ENCODE data around the gene PTOV1. TPM values are rescaled to one million over a fixed set of nuclear protein-coding genes. Genes with fewer than 3 reads are reported as not detected.

Gene PTOV1
- total RNA-seq, 1 experiment from 2014 or later, result 114 TPM

GRCh38 chr19:49876422-49877019 lies 25.6 kb downstream of the PTOV1 start:
- intact Hi-C loops (cut with micrococcal nuclease; ENCODE audit: unreplicated experiment) (no loop called here), in situ Hi-C loops (cut with HindIII; ENCODE audit: low pct_unique_long_range_greater_than_20kb, low sequenced_read_pairs) (no loop called here)
- POLR2A ChIA-PET, result no interaction called here
- CTCF ChIA-PET, result no interaction called here
- Histone ChIP-seq H3K9me3 (ENCODE audit: control insufficient read depth, insufficient read depth, low read depth, low read length) (no peaks in the 10 kb centered on the region), H3K36me3 (ENCODE audit: control insufficient read depth, insufficient read depth, low read length) (peaks cover 5% of the 10 kb centered on the region; the same call in 1 of the 2 replicates), H3K4me3 (ENCODE audit: low read depth in 2 of 2, low read length in 2 of 2) (peak overlapping the region; percentile 89 to 93), H3K27ac (ENCODE audit: low read length) (peak overlapping the region; percentile 98), H3K27me3 (ENCODE audit: control insufficient read depth, insufficient read depth, low read length) (no peaks in the 10 kb centered on the region), H3K4me1 (ENCODE audit: control insufficient read depth, insufficient read depth, low read length) (peaks cover 21% of the 10 kb centered on the region)
- DNase-seq (ENCODE audit: low read depth, low spot score), result peak; percentile 83
- BruUV-seq (replicated peaks), result TSS peak; percentile 78
- TF ChIP-seq TCF7L2 (IDR thresholded peaks at IDR 0.05; ENCODE audit: low read depth, low read length), result no peak
- peak; percentile 68; the same call in 1 of the 2 replicates for TF ChIP-seq SIN3A (IDR thresholded peaks at IDR 0.05; ENCODE audit: borderline replicate concordance, insufficient read depth, low read depth, low read length)
- TF ChIP-seq REST (IDR thresholded peaks at IDR 0.05; ENCODE audit: insufficient read depth in 1 of 2, low read depth in 2 of 2, low read length in 1 of 2), result no peak; a peak in 1 of 4 replicates
- TF ChIP-seq CTCF (IDR thresholded peaks at IDR 0.05), result no peak
- TF ChIP-seq POLR2AphosphoS5 (IDR thresholded peaks at IDR 0.05; ENCODE audit: low read depth, low read length), result peak; percentile 35; the same call in 1 of the 2 replicates
- peak; percentile 78 for ATAC-seq

GRCh38 chr19:49877020-49877878 lies 26.3 kb downstream of the PTOV1 start, which contains the start of the genes AKT1S1 and TBC1D17:
TSS of gene AKT1S1 (minus strand) at chr19:49877355. CDS start at chr19:49873295, 4,060 bp downstream.
TSS of gene TBC1D17 (plus strand) at chr19:49877702. CDS start at chr19:49877724, 22 bp downstream.
- in situ Hi-C loops (cut with HindIII; ENCODE audit: low pct_unique_long_range_greater_than_20kb, low sequenced_read_pairs) (no loop called here), intact Hi-C loops (cut with micrococcal nuclease; ENCODE audit: unreplicated experiment) (no loop called here)
- Histone ChIP-seq H3K27ac (ENCODE audit: low read length) (peak within 1 kb of the TSS; percentile 98), H3K36me3 (ENCODE audit: control insufficient read depth, insufficient read depth, low read length) (peaks cover 5% of the 10 kb centered on the region; the same call in 1 of the 2 replicates), H3K27me3 (ENCODE audit: control insufficient read depth, insufficient read depth, low read length) (no peaks in the 10 kb centered on the region), H3K9me3 (ENCODE audit: control insufficient read depth, insufficient read depth, low read depth, low read length) (no peaks in the 10 kb centered on the region), H3K4me3 (ENCODE audit: low read depth in 2 of 2, low read length in 2 of 2) (peak within 1 kb of the TSS; percentile 89 to 93), H3K4me1 (ENCODE audit: control insufficient read depth, insufficient read depth, low read length) (peaks cover 20% of the 10 kb centered on the region)
- ChIA-PET POLR2A (no interaction called here), CTCF (no interaction called here)
- peak; percentile 76 for ATAC-seq
- peak; percentile 97 for DNase-seq (ENCODE audit: low read depth, low spot score)
- TF ChIP-seq REST (IDR thresholded peaks at IDR 0.05; ENCODE audit: insufficient read depth in 1 of 2, low read depth in 2 of 2, low read length in 1 of 2) (no peak), SIN3A (IDR thresholded peaks at IDR 0.05; ENCODE audit: borderline replicate concordance, insufficient read depth, low read depth, low read length) (no peak), TCF7L2 (IDR thresholded peaks at IDR 0.05; ENCODE audit: low read depth, low read length) (no peak; the same call in 1 of the 2 replicates), POLR2AphosphoS5 (IDR thresholded peaks at IDR 0.05; ENCODE audit: low read depth, low read length) (no peak; the same call in 1 of the 2 replicates), CTCF (IDR thresholded peaks at IDR 0.05) (no peak)
- BruUV-seq (replicated peaks), result no TSS peak
